T-cell (primary cell): Measurements from ENCODE around the gene MARS1. TPM values are rescaled to one million over a fixed set of nuclear protein-coding genes. Genes with fewer than 3 reads are reported as not detected.

Experiments
- ATAC-seq, 4 experiments: fragments of 200-7000 bp in 3 of 4; fragments of 150-1000 bp in 1 of 4; cut with Tn5 transposase; replicated peaks in 1 of 4; 1 replicate in 3 of 4; 2 replicates in 1 of 4; pipeline ENCODE4 v1.10.0; 2021; ENCODE audit warnings: moderate library complexity in 3 of 4, mild to moderate bottlenecking in 2 of 4, moderate number of reproducible peaks in 1 of 4
- CTCF ChIA-PET, 2 donors: fragments of 300-600 bp; sonication (Branson Sonifier 250); formaldehyde crosslinking; loops; one replicate each; lab custom pipeline; 2022; ENCODE audit warnings: antibody characterized with exemption in 2 of 2; lab: Charles Lee
- POLR2A ChIA-PET, 2 donors: fragments of 300-600 bp; sonication (Branson Sonifier 250); formaldehyde crosslinking; loops; one replicate each; lab custom pipeline; 2022; ENCODE audit warnings: antibody characterized with exemption in 2 of 2; lab: Charles Lee
- DNase-seq, 35 experiments: peaks; one replicate each; pipeline versions ENCODE4 v3.0.0 to v3.0.0-alpha.2; 2013 to 2023
- H3K27ac ChIP-seq: one replicate; pipeline ENCODE4 v1.5.1; 2013; ENCODE audit warnings: low read length
- H3K27me3 ChIP-seq, 2 experiments: replicated peaks in 1 of 2; 1 replicate in 1 of 2; 2 replicates in 1 of 2; pipeline versions ENCODE4 v1.6.1 to v1.7.0; 2013; ENCODE audit warnings: low read length in 1 of 2, mixed read lengths in 1 of 2; ENCODE audit not compliant: control insufficient read depth in 2 of 2, insufficient read depth in 2 of 2; ENCODE audit errors: extremely low read depth in 1 of 2
- H3K36me3 ChIP-seq, 2 donors: 1 replicate in 1 of 2; 2 replicates in 1 of 2; pipeline versions ENCODE4 v1.6.1 to v1.7.0; 2013; ENCODE audit warnings: low read length in 1 of 2; ENCODE audit not compliant: control insufficient read depth in 2 of 2, insufficient read depth in 1 of 2; ENCODE audit errors: extremely low read depth in 1 of 2
- H3K4me1 ChIP-seq, 2 experiments: 1 replicate in 1 of 2; 2 replicates in 1 of 2; pipeline versions ENCODE4 v1.6.1 to v1.7.0; 2013; ENCODE audit warnings: low read length in 2 of 2, mixed read lengths in 1 of 2; ENCODE audit not compliant: insufficient read depth in 2 of 2, control insufficient read depth in 1 of 2; ENCODE audit errors: extremely low read depth in 1 of 2
- H3K4me3 ChIP-seq, 2 donors: 1 replicate in 1 of 2; 2 replicates in 1 of 2; pipeline versions ENCODE4 v1.5.1 to v1.7.0; 2013; ENCODE audit warnings: mild to moderate bottlenecking in 2 of 2, low read length in 1 of 2, moderate library complexity in 1 of 2; ENCODE audit not compliant: control insufficient read depth in 1 of 2; ENCODE audit errors: extremely low read depth in 1 of 2
- H3K9me3 ChIP-seq: 2 replicates; pipeline ENCODE4 v1.7.0; 2013
- H3K27ac Mint-ChIP-seq, 2 donors: one replicate each; pipeline ENCODE4 v1.8.0; 2020 to 2021; ENCODE audit warnings: mild to moderate bottlenecking in 2 of 2, mixed read lengths in 2 of 2
- H3K27me3 Mint-ChIP-seq, 2 donors: one replicate each; pipeline ENCODE4 v1.8.0; 2021 to 2022; ENCODE audit warnings: mixed read lengths in 2 of 2
- H3K36me3 Mint-ChIP-seq: one replicate; pipeline ENCODE4 v1.8.0; 2021; ENCODE audit warnings: mixed read lengths
- H3K4me1 Mint-ChIP-seq, 3 donors: one replicate each; pipeline ENCODE4 v1.8.0; 2020 to 2022; ENCODE audit warnings: mixed read lengths in 3 of 3, mild to moderate bottlenecking in 1 of 3
- H3K4me3 Mint-ChIP-seq, 3 donors: one replicate each; pipeline ENCODE4 v1.8.0; 2020 to 2022; ENCODE audit warnings: mild to moderate bottlenecking in 3 of 3, mixed read lengths in 3 of 3, moderate library complexity in 3 of 3
- H3K9me3 Mint-ChIP-seq, 3 donors: one replicate each; pipeline ENCODE4 v1.8.0; 2020 to 2022; ENCODE audit warnings: mixed read lengths in 3 of 3
- WGBS: methylation state at CpG from one replicate; pipeline ENCODE4 v1.1.5; 2013; ENCODE audit warnings: missing lambda C conversion rate; ENCODE audit not compliant: insufficient coverage; 5-methylcytosine and 5-hydroxymethylcytosine counted together
- total RNA-seq, 35 experiments: library from RNA in 6 of 35; stranded (reverse) in 6 of 35; fragments of 120-200 nt in 1 of 35; gene quantifications; one replicate each; pipeline versions ENCODE4 v1.2.1 to v1.2.4 and lab custom pipeline; 2013 to 2026

Gene MARS1
- total RNA-seq, 5 donors from 2014 or later (not counting 1 experiment from before 2014, with no cell fraction given): 167 to 350 (median 320) TPM

DNA sequence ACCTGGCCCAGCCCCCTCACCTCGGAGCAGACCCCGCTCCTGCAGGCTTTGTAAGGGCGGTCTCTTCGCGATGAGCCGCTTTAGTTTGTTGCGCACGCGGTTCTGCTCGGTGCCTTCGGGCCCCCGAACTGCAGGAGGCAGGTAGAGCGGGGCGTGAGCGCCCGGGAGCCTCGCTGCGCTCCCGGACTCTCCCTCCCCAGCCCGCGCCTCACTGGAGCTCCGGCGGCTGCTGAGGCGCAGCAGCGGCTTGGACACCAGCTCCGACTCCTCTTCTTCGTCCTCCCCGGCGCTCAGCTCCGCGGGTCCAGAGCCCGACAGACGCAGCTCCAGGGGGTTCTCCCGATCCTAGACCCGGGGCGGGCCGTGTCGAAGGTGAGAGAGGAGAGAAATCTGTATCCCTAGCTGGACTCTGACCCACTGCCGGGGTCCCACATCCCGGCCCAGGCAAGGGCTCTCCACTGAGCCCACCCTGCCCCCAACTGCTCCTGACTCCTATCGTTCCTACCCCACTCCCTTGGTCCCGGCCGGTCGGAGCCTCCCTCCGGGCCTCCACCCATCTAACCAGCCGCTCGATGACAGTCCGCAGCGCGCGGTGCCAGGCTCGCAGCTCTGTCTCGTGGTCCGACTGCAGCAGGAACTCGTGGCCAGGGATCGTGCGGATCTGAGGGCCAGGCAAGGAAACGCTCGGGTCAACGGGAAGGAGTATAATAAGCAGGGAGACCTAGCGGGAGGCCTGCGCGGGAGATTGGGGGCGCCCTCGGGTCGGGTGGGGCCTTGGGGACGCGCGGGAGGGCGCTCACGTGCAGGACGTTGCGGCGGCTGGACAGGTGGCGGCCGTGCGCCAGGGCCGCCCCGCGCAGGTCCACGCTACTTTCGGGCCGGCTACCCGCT, 12.4 kb upstream of the MARS1 start:
- Histone ChIP-seq H3K27me3 (no peaks in the 10 kb centered on the region), H3K4me1 (peaks cover 23 to 93% of the 10 kb centered on the region in 2 experiments), H3K4me3 (peak overlapping the region; percentile 83 to 91), H3K36me3 (peaks cover 13 to 49% of the 10 kb centered on the region in 2 donors), H3K9me3 (no peaks in the 10 kb centered on the region), H3K27ac (peak overlapping the region; percentile 98)
- DNase-seq: no peak
- H3K9me3 Mint-ChIP-seq: no peaks in the 10 kb centered on the region
- H3K36me3 Mint-ChIP-seq: peaks cover 38% of the 10 kb centered on the region
- ChIA-PET CTCF (interaction anchor here (0.5 to 1.9 kb wide), 9 partner anchors 11 to 1184 kb away, joined by 3 to 53 read pairs (median 4); partner anchors contain the start of gene GLI1 (in 1 of the 2)), POLR2A (interaction anchor here (0.5 to 1.2 kb wide), 4 partner anchors 10 to 15 kb away, joined by 4 read pairs; no protein-coding TSS in a partner anchor)
- peaks cover 63 to 87% (median 85%) of the 10 kb centered on the region in 3 donors for H3K4me1 Mint-ChIP-seq
- no peak for ATAC-seq
- H3K27ac Mint-ChIP-seq: peak overlapping the region; percentile 82 to 98
- 56% methylated on average over 56 of the region's 84 CpGs for WGBS
- H3K4me3 Mint-ChIP-seq: peak overlapping the region; percentile 98 to 99 (median 98)
- no peaks in the 10 kb centered on the region for H3K27me3 Mint-ChIP-seq

DNA sequence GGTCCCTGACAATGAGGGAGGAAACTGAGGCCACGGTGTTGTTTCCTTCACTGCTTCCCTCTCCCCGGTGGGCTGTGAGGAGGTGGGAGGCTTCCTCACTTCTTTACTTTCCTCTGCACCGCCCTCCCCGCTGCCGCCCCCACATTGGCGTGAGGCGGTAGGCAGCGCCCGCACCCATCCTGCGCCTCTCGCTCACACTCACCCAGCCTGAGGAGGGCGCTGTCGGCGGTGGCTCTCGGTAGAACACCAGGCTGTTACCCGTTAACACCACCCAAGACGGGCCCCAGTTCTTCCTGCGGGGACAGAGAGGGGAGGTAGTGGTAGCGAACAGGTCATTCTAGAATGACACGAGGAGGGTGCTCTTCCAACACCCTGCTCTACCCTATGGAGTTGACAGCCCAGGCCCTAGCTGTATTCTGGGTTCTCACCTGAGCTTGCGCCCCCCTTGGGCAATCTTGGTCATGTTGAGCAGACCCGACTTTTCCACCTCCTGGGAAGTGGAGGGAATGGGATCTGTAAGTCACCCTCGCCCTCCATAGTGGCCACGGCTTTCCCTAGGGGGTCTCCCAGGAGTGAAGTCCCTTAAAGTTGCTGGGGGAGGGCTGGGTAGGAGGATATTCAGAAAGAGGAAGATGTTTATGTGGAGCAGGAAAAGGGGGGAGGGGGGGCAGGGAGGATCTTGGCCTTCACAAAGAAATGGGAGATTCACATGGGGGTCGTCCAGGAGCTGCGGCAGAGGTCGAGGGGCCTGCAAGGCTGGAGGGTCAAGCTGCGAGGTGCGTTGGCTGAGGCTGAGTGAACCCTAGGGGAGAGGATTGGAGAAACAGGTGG, 11.5 kb upstream of the MARS1 start:
- POLR2A ChIA-PET: interaction anchor here in 1 of 2 donors (1.0 to 1.4 kb wide), 3 partner anchors 41 to 465 kb away, joined by 3 to 6 read pairs (median 6); partner anchors contain the start of genes ATP23 and DDIT3
- DNase-seq (peak; percentile 55 to 80 (median 71)), ATAC-seq (peak; percentile 21 to 41 (median 23))
- H3K4me1 Mint-ChIP-seq: peaks cover 71 to 92% (median 89%) of the 10 kb centered on the region in 3 donors
- H3K4me1 ChIP-seq: peaks cover 28 to 93% of the 10 kb centered on the region in 2 experiments
- no peaks in the 10 kb centered on the region for H3K9me3 Mint-ChIP-seq
- no peaks in the 10 kb centered on the region for H3K9me3 ChIP-seq
- peak overlapping the region; percentile 98 for H3K27ac Mint-ChIP-seq
- H3K36me3 ChIP-seq: peaks cover 8 to 40% of the 10 kb centered on the region in 2 donors
- peaks cover 38% of the 10 kb centered on the region for H3K36me3 Mint-ChIP-seq
- H3K4me3 ChIP-seq: peak overlapping the region; percentile 83 to 91
- peak overlapping the region; percentile 98 to 99 (median 98) for H3K4me3 Mint-ChIP-seq
- 0% methylated on average over 5 of the region's 29 CpGs for WGBS
- CTCF ChIA-PET: interaction anchor here (0.6 to 1.9 kb wide), 9 partner anchors 11 to 146 kb away, joined by 3 to 53 read pairs (median 3); partner anchors contain the start of genes DCTN2 (in 1 of the 2), DDIT3 (in 1 of the 2) and GLI1 (in 1 of the 2)
- H3K27me3 Mint-ChIP-seq: no peaks in the 10 kb centered on the region
- H3K27me3 ChIP-seq: no peaks in the 10 kb centered on the region
- H3K27ac ChIP-seq: peak overlapping the region; percentile 98

DNA sequence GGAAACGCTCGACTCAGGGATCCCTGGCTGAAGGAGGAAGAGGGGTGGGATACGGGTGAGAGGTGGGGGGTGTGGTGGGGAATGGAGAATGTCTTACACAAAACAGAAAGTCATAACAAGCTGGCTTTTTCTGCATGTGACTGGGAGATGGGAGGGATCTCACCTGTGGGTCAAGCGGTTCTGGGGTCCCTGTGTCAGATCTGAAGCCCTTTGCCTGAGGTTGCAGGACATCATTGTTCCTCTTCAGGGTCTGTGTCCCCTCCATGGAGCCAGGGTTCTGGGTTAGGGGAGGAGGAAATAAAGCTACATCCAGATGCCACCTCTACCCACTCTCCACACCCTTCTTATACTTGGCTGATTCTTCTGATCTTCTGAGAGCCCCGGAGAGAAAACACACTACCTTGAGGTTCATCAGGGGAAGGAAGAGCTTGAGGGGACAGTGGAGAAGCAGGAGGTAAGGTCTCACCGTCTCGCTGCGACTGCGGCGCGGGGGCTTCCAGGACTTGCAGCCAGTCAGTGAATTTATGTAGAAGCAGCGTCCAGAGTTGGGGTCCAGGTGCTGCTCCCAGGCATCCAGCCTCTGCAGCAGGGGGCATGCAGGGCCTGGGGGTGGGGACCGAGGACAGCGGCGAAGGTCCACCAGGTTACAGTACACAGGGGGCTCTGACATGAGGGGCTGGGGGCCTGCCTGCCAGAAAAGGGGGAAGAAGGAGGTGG, 10.7 kb upstream of the MARS1 start:
- Mint-ChIP-seq H3K9me3 (no peaks in the 10 kb centered on the region), H3K4me3 (peak overlapping the region; percentile 98 to 99 (median 98)), H3K27me3 (no peaks in the 10 kb centered on the region), H3K27ac (peak overlapping the region; percentile 98), H3K36me3 (peaks cover 34% of the 10 kb centered on the region), H3K4me1 (peaks cover 75 to 92% (median 89%) of the 10 kb centered on the region in 3 donors)
- Histone ChIP-seq H3K9me3 (no peaks in the 10 kb centered on the region), H3K27me3 (no peaks in the 10 kb centered on the region), H3K27ac (peak overlapping the region; percentile 98), H3K4me1 (peaks cover 28 to 93% of the 10 kb centered on the region in 2 experiments), H3K4me3 (peak overlapping the region; percentile 83 to 91), H3K36me3 (peaks cover 8 to 32% of the 10 kb centered on the region in 2 donors)
- CTCF ChIA-PET: interaction anchor here (0.6 to 1.9 kb wide), 13 partner anchors 9 to 166 kb away, joined by 3 to 53 read pairs (median 4); partner anchors contain the start of genes DCTN2 (in 1 of the 2), DDIT3 (in 1 of the 2) and GLI1 (in 1 of the 2)
- POLR2A ChIA-PET: interaction anchor here in 1 of 2 donors (1.0 to 1.4 kb wide), 3 partner anchors 40 to 464 kb away, joined by 3 to 6 read pairs (median 6); partner anchors contain the start of genes ATP23 and DDIT3
- DNase-seq (peak in 3 of 35 experiments; percentile 34 to 51 (median 40)), ATAC-seq (peak; percentile 24 to 31 (median 26))
- 0% methylated on average over 10 of the region's 15 CpGs for WGBS

DNA sequence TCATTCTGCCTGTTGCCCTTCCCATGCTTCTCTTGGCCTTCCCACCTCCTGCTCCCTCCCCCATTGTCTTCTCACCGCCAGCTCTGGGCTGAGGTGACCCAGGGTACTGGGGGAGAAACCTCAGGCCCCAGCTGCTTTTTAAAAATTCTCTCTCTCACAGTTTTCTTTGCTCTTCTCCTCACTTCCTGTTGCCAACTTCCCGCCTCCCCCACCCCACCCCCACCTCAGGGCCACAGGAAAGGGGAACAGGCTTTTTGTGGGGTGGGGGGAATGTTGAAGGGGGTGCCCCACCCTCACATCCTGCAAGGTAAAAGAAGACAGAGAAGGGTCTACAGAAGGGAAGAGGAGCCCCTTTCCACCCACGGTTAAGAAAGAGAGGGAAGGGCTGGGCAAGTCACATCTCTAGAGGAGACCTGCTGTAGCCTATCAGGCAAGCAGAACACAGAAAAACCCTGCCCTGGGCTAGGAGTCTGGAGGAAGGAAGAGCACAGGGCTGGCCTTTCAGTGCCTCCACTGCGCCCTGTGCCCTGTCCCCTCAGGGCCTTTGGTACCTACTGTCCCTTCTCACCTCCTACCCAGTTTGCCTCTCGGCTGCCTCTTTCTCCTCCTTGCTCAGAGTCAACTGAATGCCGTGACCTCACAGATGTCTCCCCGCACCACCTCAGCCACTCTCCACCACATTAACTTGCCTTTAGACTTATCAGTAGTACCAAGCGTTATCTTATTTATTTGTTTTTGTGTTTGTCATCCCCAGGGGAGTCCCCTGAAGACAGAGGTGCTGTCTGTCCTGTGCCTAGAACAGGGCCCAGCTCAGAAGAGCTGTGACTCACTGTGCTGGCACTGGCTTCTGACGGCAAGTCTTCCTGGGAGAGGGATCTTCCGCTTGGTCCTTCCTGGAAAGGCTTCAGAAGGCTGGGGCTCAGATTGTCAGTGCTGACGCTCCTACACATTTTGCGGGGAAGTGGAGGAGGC, 9.9 kb upstream of the MARS1 start:
- no peaks in the 10 kb centered on the region for H3K9me3 Mint-ChIP-seq
- H3K27me3 Mint-ChIP-seq: no peaks in the 10 kb centered on the region
- peak overlapping the region; percentile 98 to 99 (median 98) for H3K4me3 Mint-ChIP-seq
- no peaks in the 10 kb centered on the region for H3K9me3 ChIP-seq
- peaks cover 28 to 86% of the 10 kb centered on the region in 2 experiments for H3K4me1 ChIP-seq
- peak overlapping the region; percentile 83 to 91 for H3K4me3 ChIP-seq
- CTCF ChIA-PET: interaction anchor here (0.6 to 4.2 kb wide), 11 partner anchors 8 to 166 kb away, joined by 3 to 53 read pairs (median 4); partner anchors contain the start of genes DDIT3 (in 1 of the 2) and GLI1 (in 1 of the 2)
- peak; percentile 55 to 57 (median 56) for ATAC-seq
- peaks cover 26% of the 10 kb centered on the region for H3K36me3 Mint-ChIP-seq
- POLR2A ChIA-PET: interaction anchor here in 1 of 2 donors (1.0 to 1.4 kb wide), 4 partner anchors 19 to 463 kb away, joined by 3 to 6 read pairs (median 4); partner anchors contain the start of genes ATP23 and DDIT3
- H3K4me1 Mint-ChIP-seq: peaks cover 68 to 83% (median 82%) of the 10 kb centered on the region in 3 donors
- H3K27ac ChIP-seq: peak overlapping the region; percentile 98
- 12% methylated on average over 3 of the region's 12 CpGs for WGBS
- H3K36me3 ChIP-seq: peaks cover 8 to 25% of the 10 kb centered on the region in 2 donors
- H3K27ac Mint-ChIP-seq: peak overlapping the region; percentile 98
- H3K27me3 ChIP-seq: no peaks in the 10 kb centered on the region
- peak in 28 of 35 experiments; percentile 15 to 78 (median 44) for DNase-seq
